ENCODE data around the gene INTS11. TPM values are rescaled to one million over a fixed set of nuclear protein-coding genes. Genes with fewer than 3 reads are reported as not detected.
A peak's percentile ranks its signal among the peaks of the same experiment; 100 is the strongest.

The INTS11 gene
- total and polyA plus RNA-seq, 2 of the 13 experiments (the other 11 are each of a cell fraction or from before 2014, with no cell fraction given) = 52.8 to 94.8 TPM

DNA sequence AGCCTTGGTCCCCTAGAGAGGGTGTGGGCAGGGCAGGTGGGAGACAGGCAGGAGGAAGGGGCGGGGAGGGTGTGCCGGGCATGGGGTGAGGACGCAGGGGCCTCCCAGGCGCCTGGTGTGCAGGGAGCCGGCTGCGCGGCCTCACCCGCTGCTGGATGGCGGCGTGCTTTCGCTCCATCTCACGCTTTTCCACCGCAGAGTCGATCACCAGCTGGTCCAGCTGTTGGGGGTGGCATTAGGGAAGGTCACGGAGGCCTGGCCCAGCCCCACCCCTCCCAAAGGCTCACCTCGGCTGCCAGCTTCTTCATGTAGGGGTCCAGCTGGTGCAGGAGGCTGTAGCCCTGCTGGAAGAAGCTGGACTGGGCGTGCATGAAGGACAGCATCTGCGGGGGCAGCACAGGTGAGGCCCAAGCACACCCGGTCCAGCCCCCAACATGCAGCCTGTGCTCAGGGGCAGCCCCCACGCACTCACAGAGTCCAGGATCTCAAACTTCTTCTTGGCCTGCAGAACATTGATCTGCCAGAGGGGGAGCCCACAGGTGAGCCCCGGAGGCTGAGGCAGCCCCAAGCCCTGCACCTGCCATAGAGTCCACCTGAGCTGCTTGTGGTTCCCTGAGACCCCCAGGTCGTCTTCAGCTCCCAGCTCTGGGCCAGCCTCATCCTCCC is 24.6 kb downstream of the INTS11 start:
- POLR2A ChIA-PET = no interaction called here
- BruUV-seq (replicated peaks) = no TSS peak

More for the DNA sequence above, 24.6 kb downstream of the INTS11 start:
- in situ Hi-C loops (cut with HindIII; ENCODE audit: extremely low pct_ligation_motif_present, low pct_unique_long_range_greater_than_20kb) (no loop called here), intact Hi-C loops (cut with micrococcal nuclease; ENCODE audit: unreplicated experiment) (no loop called here)
- CTCF ChIA-PET (ENCODE audit: low intra/inter-chr PET ratio, low total read pairs) = no interaction called here
- H2AFZ ChIP-seq (ENCODE audit: low read length) = no peak overlapping the region
- DNase-seq (ENCODE audit: low spot score) (no peak), ATAC-seq (peak; percentile 59), FAIRE-seq (no peak)
- TF ChIP-seq, protein P1, sequence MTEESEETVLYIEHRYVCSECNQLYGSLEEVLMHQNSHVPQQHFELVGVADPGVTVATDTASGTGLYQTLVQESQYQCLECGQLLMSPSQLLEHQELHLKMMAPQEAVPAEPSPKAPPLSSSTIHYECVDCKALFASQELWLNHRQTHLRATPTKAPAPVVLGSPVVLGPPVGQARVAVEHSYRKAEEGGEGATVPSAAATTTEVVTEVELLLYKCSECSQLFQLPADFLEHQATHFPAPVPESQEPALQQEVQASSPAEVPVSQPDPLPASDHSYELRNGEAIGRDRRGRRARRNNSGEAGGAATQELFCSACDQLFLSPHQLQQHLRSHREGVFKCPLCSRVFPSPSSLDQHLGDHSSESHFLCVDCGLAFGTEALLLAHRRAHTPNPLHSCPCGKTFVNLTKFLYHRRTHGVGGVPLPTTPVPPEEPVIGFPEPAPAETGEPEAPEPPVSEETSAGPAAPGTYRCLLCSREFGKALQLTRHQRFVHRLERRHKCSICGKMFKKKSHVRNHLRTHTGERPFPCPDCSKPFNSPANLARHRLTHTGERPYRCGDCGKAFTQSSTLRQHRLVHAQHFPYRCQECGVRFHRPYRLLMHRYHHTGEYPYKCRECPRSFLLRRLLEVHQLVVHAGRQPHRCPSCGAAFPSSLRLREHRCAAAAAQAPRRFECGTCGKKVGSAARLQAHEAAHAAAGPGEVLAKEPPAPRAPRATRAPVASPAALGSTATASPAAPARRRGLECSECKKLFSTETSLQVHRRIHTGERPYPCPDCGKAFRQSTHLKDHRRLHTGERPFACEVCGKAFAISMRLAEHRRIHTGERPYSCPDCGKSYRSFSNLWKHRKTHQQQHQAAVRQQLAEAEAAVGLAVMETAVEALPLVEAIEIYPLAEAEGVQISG (CRISPR knock-in tag; IDR thresholded peaks at IDR 0.05) = peak; percentile 79
- TF ChIP-seq TAF15 (IDR thresholded peaks at IDR 0.05; ENCODE audit: low read depth, low read length, poor library complexity, severe bottlenecking) (no peak), MLLT10 (CRISPR knock-in tag; IDR thresholded peaks at IDR 0.05) (no peak), ZNF124 (CRISPR knock-in tag; IDR thresholded peaks at IDR 0.05) (no peak), ARID2 (CRISPR knock-in tag; IDR thresholded peaks at IDR 0.05; ENCODE audit: borderline replicate concordance) (no peak), STAG1 (CRISPR knock-in tag; IDR thresholded peaks at IDR 0.05) (0 out of 2 replicates have a peak, but pooled peaks have one; percentile 24), HNRNPK (IDR thresholded peaks at IDR 0.05; ENCODE audit: low read depth, low read length, poor library complexity, severe bottlenecking) (peak; percentile 51), ZNF749 (CRISPR knock-in tag; IDR thresholded peaks at IDR 0.05; ENCODE audit: borderline replicate concordance) (no peak), SMARCE1 (IDR thresholded peaks at IDR 0.05; ENCODE audit: borderline replicate concordance) (no peak), HOXA3 (CRISPR knock-in tag; IDR thresholded peaks at IDR 0.05) (0 out of 2 replicates have a peak, but pooled peaks have one; percentile 11), AKAP8 (CRISPR knock-in tag; IDR thresholded peaks at IDR 0.05) (peak; percentile 93), KLF11 (CRISPR knock-in tag; IDR thresholded peaks at IDR 0.05) (no peak), HNRNPLL (IDR thresholded peaks at IDR 0.05; ENCODE audit: low read depth, low read length, poor library complexity, severe bottlenecking) (peak; percentile 14), AGO2 (optimal IDR thresholded peaks at IDR 0.05; ENCODE audit: low read depth, low read length) (peak; percentile 78)
- TF ChIP-seq, protein P2, sequence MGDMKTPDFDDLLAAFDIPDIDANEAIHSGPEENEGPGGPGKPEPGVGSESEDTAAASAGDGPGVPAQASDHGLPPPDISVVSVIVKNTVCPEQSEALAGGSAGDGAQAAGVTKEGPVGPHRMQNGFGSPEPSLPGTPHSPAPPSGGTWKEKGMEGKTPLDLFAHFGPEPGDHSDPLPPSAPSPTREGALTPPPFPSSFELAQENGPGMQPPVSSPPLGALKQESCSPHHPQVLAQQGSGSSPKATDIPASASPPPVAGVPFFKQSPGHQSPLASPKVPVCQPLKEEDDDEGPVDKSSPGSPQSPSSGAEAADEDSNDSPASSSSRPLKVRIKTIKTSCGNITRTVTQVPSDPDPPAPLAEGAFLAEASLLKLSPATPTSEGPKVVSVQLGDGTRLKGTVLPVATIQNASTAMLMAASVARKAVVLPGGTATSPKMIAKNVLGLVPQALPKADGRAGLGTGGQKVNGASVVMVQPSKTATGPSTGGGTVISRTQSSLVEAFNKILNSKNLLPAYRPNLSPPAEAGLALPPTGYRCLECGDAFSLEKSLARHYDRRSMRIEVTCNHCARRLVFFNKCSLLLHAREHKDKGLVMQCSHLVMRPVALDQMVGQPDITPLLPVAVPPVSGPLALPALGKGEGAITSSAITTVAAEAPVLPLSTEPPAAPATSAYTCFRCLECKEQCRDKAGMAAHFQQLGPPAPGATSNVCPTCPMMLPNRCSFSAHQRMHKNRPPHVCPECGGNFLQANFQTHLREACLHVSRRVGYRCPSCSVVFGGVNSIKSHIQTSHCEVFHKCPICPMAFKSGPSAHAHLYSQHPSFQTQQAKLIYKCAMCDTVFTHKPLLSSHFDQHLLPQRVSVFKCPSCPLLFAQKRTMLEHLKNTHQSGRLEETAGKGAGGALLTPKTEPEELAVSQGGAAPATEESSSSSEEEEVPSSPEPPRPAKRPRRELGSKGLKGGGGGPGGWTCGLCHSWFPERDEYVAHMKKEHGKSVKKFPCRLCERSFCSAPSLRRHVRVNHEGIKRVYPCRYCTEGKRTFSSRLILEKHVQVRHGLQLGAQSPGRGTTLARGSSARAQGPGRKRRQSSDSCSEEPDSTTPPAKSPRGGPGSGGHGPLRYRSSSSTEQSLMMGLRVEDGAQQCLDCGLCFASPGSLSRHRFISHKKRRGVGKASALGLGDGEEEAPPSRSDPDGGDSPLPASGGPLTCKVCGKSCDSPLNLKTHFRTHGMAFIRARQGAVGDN (CRISPR knock-in tag; IDR thresholded peaks at IDR 0.05) = 0 out of 2 replicates have a peak, but pooled peaks have one; percentile 21
- TF ChIP-seq, protein P3, sequence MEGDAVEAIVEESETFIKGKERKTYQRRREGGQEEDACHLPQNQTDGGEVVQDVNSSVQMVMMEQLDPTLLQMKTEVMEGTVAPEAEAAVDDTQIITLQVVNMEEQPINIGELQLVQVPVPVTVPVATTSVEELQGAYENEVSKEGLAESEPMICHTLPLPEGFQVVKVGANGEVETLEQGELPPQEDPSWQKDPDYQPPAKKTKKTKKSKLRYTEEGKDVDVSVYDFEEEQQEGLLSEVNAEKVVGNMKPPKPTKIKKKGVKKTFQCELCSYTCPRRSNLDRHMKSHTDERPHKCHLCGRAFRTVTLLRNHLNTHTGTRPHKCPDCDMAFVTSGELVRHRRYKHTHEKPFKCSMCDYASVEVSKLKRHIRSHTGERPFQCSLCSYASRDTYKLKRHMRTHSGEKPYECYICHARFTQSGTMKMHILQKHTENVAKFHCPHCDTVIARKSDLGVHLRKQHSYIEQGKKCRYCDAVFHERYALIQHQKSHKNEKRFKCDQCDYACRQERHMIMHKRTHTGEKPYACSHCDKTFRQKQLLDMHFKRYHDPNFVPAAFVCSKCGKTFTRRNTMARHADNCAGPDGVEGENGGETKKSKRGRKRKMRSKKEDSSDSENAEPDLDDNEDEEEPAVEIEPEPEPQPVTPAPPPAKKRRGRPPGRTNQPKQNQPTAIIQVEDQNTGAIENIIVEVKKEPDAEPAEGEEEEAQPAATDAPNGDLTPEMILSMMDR (CRISPR knock-in tag; IDR thresholded peaks at IDR 0.05) = peak; percentile 50
- 92% methylated on average over 10 of the region's 22 CpGs for WGBS (ENCODE audit: low lambda C conversion rate)
- no peak overlapping the region for H3K27ac ChIP-seq (ENCODE audit: extremely low read length, insufficient read depth, low read length)
- H3K9ac ChIP-seq (ENCODE audit: insufficient read depth, low read depth, low read length) = no peak overlapping the region
- no peak overlapping the region for H3K4me3 ChIP-seq (replicated peaks in 1 of 3; ENCODE audit: insufficient read depth in 1 of 3, low read depth in 2 of 3, low read length in 3 of 3)
- no peaks in the 10 kb centered on the region; a peak in 1 of 5 replicates for H3K27me3 ChIP-seq (ENCODE audit: control insufficient read depth in 1 of 2, insufficient read depth in 2 of 2, low read length in 2 of 2)
- H3K36me3 ChIP-seq (replicated peaks in 1 of 2; ENCODE audit: control insufficient read depth in 1 of 2, insufficient read depth in 2 of 2, low read length in 2 of 2) = no peaks in the 10 kb centered on the region; a peak in 1 of 5 replicates
- peaks cover 14% of the 10 kb centered on the region for H3K4me1 ChIP-seq (ENCODE audit: insufficient read depth, low read length)
- no peaks in the 10 kb centered on the region for H4K20me1 ChIP-seq (ENCODE audit: insufficient read depth, low read length)
- H3K9me3 ChIP-seq (ENCODE audit: low read length) = no peaks in the 10 kb centered on the region
- H3K4me2 ChIP-seq (ENCODE audit: low read depth, low read length) = no peak overlapping the region
- peaks cover 2% of the 10 kb centered on the region for H3K79me2 ChIP-seq (ENCODE audit: insufficient read depth, low read length)
